ENCODE data around the gene GRID2.

Gene GRID2

GRCh38 chr4:92636038-92636806 is 332.5 kb downstream of the GRID2 start:
- H3K27ac ChIP-seq (ENCODE audit: low read length) = no peak overlapping the region
- H3K27me3 ChIP-seq (ENCODE audit: control insufficient read depth, insufficient read depth, low read length) = no peaks in the 10 kb centered on the region
- H3K9me3 ChIP-seq (ENCODE audit: control insufficient read depth, low read depth, low read length) = no peaks in the 10 kb centered on the region
- H3K4me1 ChIP-seq (ENCODE audit: control insufficient read depth, low read depth, low read length) = no peaks in the 10 kb centered on the region
- no peaks in the 10 kb centered on the region for H3K36me3 ChIP-seq (ENCODE audit: control insufficient read depth, low read depth, low read length)
- H3K9ac ChIP-seq (ENCODE audit: low read length) = no peak overlapping the region
- H3K4me3 ChIP-seq (ENCODE audit: low read length) = no peak overlapping the region

DNA sequence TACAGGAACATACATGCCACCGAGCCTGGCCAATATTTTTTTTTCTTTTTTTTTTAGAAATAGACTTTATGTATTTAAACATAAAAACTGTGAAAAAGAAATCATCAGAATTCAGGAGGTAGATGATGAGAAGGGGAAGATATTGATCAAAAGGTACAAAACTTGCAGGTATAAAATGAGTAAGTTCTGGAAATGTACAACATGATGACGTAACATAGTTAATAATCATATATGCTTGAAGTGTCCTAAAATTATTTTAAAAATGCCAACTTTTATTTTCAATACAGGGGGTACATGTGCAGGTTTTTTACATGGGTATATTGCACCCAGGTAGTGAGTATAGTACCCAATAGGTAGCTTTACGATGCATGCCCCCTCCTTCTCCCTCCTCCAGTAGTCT is 337.6 kb downstream of the GRID2 start:
- H3K27me3 ChIP-seq (ENCODE audit: control insufficient read depth, insufficient read depth, low read length) = no peaks in the 10 kb centered on the region
- no peaks in the 10 kb centered on the region for H3K9me3 ChIP-seq (ENCODE audit: control insufficient read depth, low read depth, low read length)
- no peak overlapping the region for H3K9ac ChIP-seq (ENCODE audit: low read length)
- H3K4me3 ChIP-seq (ENCODE audit: low read length) = no peak overlapping the region
- H3K36me3 ChIP-seq (ENCODE audit: control insufficient read depth, low read depth, low read length) = no peaks in the 10 kb centered on the region
- no peak overlapping the region for H3K27ac ChIP-seq (ENCODE audit: low read length)
- no peaks in the 10 kb centered on the region for H3K4me1 ChIP-seq (ENCODE audit: control insufficient read depth, low read depth, low read length)

GRCh38 chr4:92646826-92647225 is 343.1 kb downstream of the GRID2 start:
- Histone ChIP-seq H3K36me3 (ENCODE audit: control insufficient read depth, low read depth, low read length) (no peaks in the 10 kb centered on the region), H3K9ac (ENCODE audit: low read length) (no peak overlapping the region), H3K4me3 (ENCODE audit: low read length) (no peak overlapping the region), H3K4me1 (ENCODE audit: control insufficient read depth, low read depth, low read length) (no peaks in the 10 kb centered on the region), H3K27ac (ENCODE audit: low read length) (no peak overlapping the region), H3K27me3 (ENCODE audit: control insufficient read depth, insufficient read depth, low read length) (no peaks in the 10 kb centered on the region), H3K9me3 (ENCODE audit: control insufficient read depth, low read depth, low read length) (no peaks in the 10 kb centered on the region)

DNA sequence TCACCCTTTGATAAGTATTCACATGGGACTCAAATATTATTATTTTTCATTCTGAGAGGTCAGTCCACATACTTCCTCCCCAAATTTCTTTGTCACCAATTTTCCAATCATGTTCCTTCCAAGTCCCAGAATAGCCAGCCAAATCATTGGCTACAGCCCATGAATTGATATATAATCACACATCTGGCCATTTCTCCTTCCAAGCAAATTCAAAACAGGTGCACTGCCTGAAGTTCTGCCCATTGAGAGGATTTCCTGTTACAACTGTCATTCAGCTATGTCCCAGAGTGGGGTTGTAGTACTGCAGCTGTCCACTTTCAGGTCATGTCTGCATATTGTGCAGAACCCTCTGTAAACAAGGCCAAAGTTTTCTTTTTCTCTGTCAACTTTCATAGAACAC is 347.8 kb downstream of the GRID2 start:
- H3K27ac ChIP-seq (ENCODE audit: low read length) = no peak overlapping the region
- H3K27me3 ChIP-seq (ENCODE audit: control insufficient read depth, insufficient read depth, low read length) = no peaks in the 10 kb centered on the region
- H3K36me3 ChIP-seq (ENCODE audit: control insufficient read depth, low read depth, low read length) = no peaks in the 10 kb centered on the region
- no peak overlapping the region for H3K9ac ChIP-seq (ENCODE audit: low read length)
- H3K9me3 ChIP-seq (ENCODE audit: control insufficient read depth, low read depth, low read length) = no peaks in the 10 kb centered on the region
- no peak overlapping the region for H3K4me3 ChIP-seq (ENCODE audit: low read length)
- H3K4me1 ChIP-seq (ENCODE audit: control insufficient read depth, low read depth, low read length) = no peaks in the 10 kb centered on the region

GRCh38 chr4:92654084-92654483 is 350.3 kb downstream of the GRID2 start:
- no peaks in the 10 kb centered on the region for H3K9me3 ChIP-seq (ENCODE audit: control insufficient read depth, low read depth, low read length)
- H3K36me3 ChIP-seq (ENCODE audit: control insufficient read depth, low read depth, low read length) = no peaks in the 10 kb centered on the region
- H3K4me3 ChIP-seq (ENCODE audit: low read length) = no peak overlapping the region
- no peaks in the 10 kb centered on the region for H3K27me3 ChIP-seq (ENCODE audit: control insufficient read depth, insufficient read depth, low read length)
- H3K4me1 ChIP-seq (ENCODE audit: control insufficient read depth, low read depth, low read length) = no peaks in the 10 kb centered on the region
- no peak overlapping the region for H3K9ac ChIP-seq (ENCODE audit: low read length)
- no peak overlapping the region for H3K27ac ChIP-seq (ENCODE audit: low read length)

- no peak overlapping the region for H3K27ac ChIP-seq (ENCODE audit: low read length)
- no peaks in the 10 kb centered on the region for H3K9me3 ChIP-seq (ENCODE audit: control insufficient read depth, low read depth, low read length)
- no peak overlapping the region for H3K9ac ChIP-seq (ENCODE audit: low read length)
- H3K36me3 ChIP-seq (ENCODE audit: control insufficient read depth, low read depth, low read length) = no peaks in the 10 kb centered on the region
- no peaks in the 10 kb centered on the region for H3K27me3 ChIP-seq (ENCODE audit: control insufficient read depth, insufficient read depth, low read length)
- no peak overlapping the region for H3K4me3 ChIP-seq (ENCODE audit: low read length)
- no peaks in the 10 kb centered on the region for H3K4me1 ChIP-seq (ENCODE audit: control insufficient read depth, low read depth, low read length)
Observed at GRCh38 chr4:92657695-92658094, 353.9 kb downstream of the GRID2 start.

GRCh38 chr4:92658318-92658717 is 354.6 kb downstream of the GRID2 start:
- no peaks in the 10 kb centered on the region for H3K36me3 ChIP-seq (ENCODE audit: control insufficient read depth, low read depth, low read length)
- H3K27ac ChIP-seq (ENCODE audit: low read length) = no peak overlapping the region
- no peaks in the 10 kb centered on the region for H3K27me3 ChIP-seq (ENCODE audit: control insufficient read depth, insufficient read depth, low read length)
- H3K4me3 ChIP-seq (ENCODE audit: low read length) = no peak overlapping the region
- no peak overlapping the region for H3K9ac ChIP-seq (ENCODE audit: low read length)
- no peaks in the 10 kb centered on the region for H3K4me1 ChIP-seq (ENCODE audit: control insufficient read depth, low read depth, low read length)
- H3K9me3 ChIP-seq (ENCODE audit: control insufficient read depth, low read depth, low read length) = no peaks in the 10 kb centered on the region

- H3K27ac ChIP-seq (ENCODE audit: low read length) = no peak overlapping the region
- no peaks in the 10 kb centered on the region for H3K9me3 ChIP-seq (ENCODE audit: control insufficient read depth, low read depth, low read length)
- H3K4me3 ChIP-seq (ENCODE audit: low read length) = no peak overlapping the region
- no peaks in the 10 kb centered on the region for H3K36me3 ChIP-seq (ENCODE audit: control insufficient read depth, low read depth, low read length)
- H3K4me1 ChIP-seq (ENCODE audit: control insufficient read depth, low read depth, low read length) = no peaks in the 10 kb centered on the region
- no peak overlapping the region for H3K9ac ChIP-seq (ENCODE audit: low read length)
- no peaks in the 10 kb centered on the region for H3K27me3 ChIP-seq (ENCODE audit: control insufficient read depth, insufficient read depth, low read length)
Observed at GRCh38 chr4:92677805-92678204, 374.0 kb downstream of the GRID2 start.

DNA sequence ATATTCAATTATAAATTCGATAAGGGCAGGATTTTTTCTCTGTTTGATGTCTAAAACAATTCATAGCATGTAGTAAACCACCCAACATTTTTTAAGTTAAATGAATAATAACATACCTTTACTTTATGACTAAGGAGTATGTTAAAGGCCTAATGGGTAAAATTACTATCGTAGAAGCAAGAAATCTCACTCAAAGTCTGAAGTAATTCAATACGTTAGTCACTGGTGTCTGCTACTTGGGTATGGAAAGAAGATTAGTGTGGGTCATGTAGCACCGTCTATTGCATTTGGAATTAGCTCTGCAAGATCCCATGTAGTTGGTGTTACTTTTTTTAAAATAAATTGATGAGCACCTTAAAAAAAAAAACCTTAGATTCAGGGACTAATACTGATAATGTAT is 374.5 kb downstream of the GRID2 start:
- Histone ChIP-seq H3K36me3 (ENCODE audit: control insufficient read depth, low read depth, low read length) (no peaks in the 10 kb centered on the region), H3K27ac (ENCODE audit: low read length) (no peak overlapping the region), H3K9me3 (ENCODE audit: control insufficient read depth, low read depth, low read length) (no peaks in the 10 kb centered on the region), H3K27me3 (ENCODE audit: control insufficient read depth, insufficient read depth, low read length) (no peaks in the 10 kb centered on the region), H3K4me3 (ENCODE audit: low read length) (no peak overlapping the region), H3K4me1 (ENCODE audit: control insufficient read depth, low read depth, low read length) (no peaks in the 10 kb centered on the region), H3K9ac (ENCODE audit: low read length) (no peak overlapping the region)

DNA sequence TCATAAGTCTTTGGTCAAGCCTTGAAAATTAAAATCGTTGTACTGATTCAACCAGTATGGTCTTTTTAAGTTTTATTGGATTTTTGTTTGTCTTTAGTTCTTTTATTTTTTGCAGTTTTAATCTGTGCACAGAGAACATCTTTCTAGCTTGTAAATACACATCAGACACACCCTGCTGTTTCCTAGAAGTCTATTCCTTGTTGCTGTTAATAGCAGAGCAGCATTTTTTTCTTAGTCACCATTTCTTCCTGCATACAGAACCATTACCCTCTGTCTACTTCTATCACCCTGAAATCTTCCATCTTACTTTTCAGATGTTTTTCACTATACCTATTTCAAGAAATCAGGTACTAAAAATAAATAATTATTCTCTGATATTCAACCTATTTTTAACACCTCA is 375.4 kb downstream of the GRID2 start:
- Histone ChIP-seq H3K27ac (ENCODE audit: low read length) (no peak overlapping the region), H3K36me3 (ENCODE audit: control insufficient read depth, low read depth, low read length) (no peaks in the 10 kb centered on the region), H3K4me1 (ENCODE audit: control insufficient read depth, low read depth, low read length) (no peaks in the 10 kb centered on the region), H3K27me3 (ENCODE audit: control insufficient read depth, insufficient read depth, low read length) (no peaks in the 10 kb centered on the region), H3K4me3 (ENCODE audit: low read length) (no peak overlapping the region), H3K9ac (ENCODE audit: low read length) (no peak overlapping the region), H3K9me3 (ENCODE audit: control insufficient read depth, low read depth, low read length) (no peaks in the 10 kb centered on the region)

DNA sequence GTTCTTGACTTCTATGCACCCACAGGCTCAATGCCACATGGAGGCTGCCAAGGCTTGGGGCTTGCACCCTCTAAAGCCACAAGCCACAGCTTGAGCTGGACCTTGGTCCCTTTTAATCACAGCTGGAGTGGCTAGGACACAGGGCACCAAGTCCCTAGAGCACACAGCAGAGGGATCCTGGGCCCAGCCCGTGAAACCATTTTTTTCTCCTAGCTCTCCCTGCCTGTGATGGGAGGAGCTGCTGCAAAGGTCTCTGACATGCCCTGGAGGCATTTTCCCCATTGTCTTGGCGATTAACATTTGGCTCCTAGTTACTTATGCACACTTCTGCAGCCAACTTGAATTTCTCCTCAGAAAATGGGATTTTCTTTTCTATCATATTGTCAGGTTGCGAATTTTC is 410.9 kb downstream of the GRID2 start:
- no peaks in the 10 kb centered on the region for H3K36me3 ChIP-seq (ENCODE audit: control insufficient read depth, low read depth, low read length)
- H3K27ac ChIP-seq (ENCODE audit: low read length) = no peak overlapping the region
- no peak overlapping the region for H3K9ac ChIP-seq (ENCODE audit: low read length)
- H3K9me3 ChIP-seq (ENCODE audit: control insufficient read depth, low read depth, low read length) = no peaks in the 10 kb centered on the region
- no peaks in the 10 kb centered on the region for H3K4me1 ChIP-seq (ENCODE audit: control insufficient read depth, low read depth, low read length)
- H3K27me3 ChIP-seq (ENCODE audit: control insufficient read depth, insufficient read depth, low read length) = no peaks in the 10 kb centered on the region
- H3K4me3 ChIP-seq (ENCODE audit: low read length) = no peak overlapping the region

GRCh38 chr4:92733231-92733630 is 429.5 kb downstream of the GRID2 start:
- Histone ChIP-seq H3K9me3 (ENCODE audit: control insufficient read depth, low read depth, low read length) (no peaks in the 10 kb centered on the region), H3K4me3 (ENCODE audit: low read length) (no peak overlapping the region), H3K4me1 (ENCODE audit: control insufficient read depth, low read depth, low read length) (no peaks in the 10 kb centered on the region), H3K9ac (ENCODE audit: low read length) (no peak overlapping the region), H3K27me3 (ENCODE audit: control insufficient read depth, insufficient read depth, low read length) (no peaks in the 10 kb centered on the region), H3K27ac (ENCODE audit: low read length) (no peak overlapping the region), H3K36me3 (ENCODE audit: control insufficient read depth, low read depth, low read length) (no peaks in the 10 kb centered on the region)
